ENCODE results near the gene SPTBN1. TPM values are rescaled to one million over a fixed set of nuclear protein-coding genes. Genes with fewer than 3 reads are reported as not detected.

Gene SPTBN1
- total and polyA plus RNA-seq, 2 experiments from 2014 or later, result 58.1 to 204 TPM

DNA sequence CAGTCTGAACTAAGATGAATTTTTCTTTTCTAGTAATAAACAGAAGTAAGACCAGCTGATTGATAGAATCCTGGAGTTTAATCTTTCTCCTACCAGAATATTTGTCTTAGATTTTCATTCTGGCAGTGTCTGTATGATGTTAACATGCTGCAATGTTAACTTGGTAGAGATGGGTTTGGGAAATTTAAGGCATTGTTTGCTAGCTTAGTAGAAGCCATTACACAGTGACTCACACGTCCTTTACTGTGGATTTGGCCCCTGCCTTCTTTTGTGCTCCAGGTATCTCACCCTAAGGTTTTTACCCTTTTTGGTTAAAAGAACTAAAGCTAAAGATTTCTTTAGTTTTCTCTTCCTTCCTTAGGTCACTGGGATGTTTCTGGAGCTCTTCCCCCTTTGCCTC is 84.1 kb downstream of the SPTBN1 start:
- H3K27ac Mint-ChIP-seq, result no peak overlapping the region
- H3K9me2 ChIP-seq (ENCODE audit: insufficient read depth), result peaks cover 4% of the 10 kb centered on the region; the same call in 1 of the 2 replicates
- no peaks in the 10 kb centered on the region for H3F3A ChIP-seq (replicated peaks; ENCODE audit: low read depth)
- H3K4me3 ChIP-seq, result no peak overlapping the region
- TF ChIP-seq ZNF114 (CRISPR knock-in tag; IDR thresholded peaks at IDR 0.05) (no peak), POLR2AphosphoS5 (IDR thresholded peaks at IDR 0.05; ENCODE audit: low read depth) (no peak), ETS1 (IDR thresholded peaks at IDR 0.05) (no peak), CTCF (conservative IDR thresholded peaks at IDR 0.05; ENCODE audit: low read depth in 2 of 2) (no peak)
- no peaks in the 10 kb centered on the region for H3K27me3 Mint-ChIP-seq (ENCODE audit: insufficient read depth, low read depth, poor library complexity)
- H3K4me2 ChIP-seq, result no peak overlapping the region
- no peak for DNase-seq (ENCODE audit: low spot score)
- H3K36me3 ChIP-seq (ENCODE audit: insufficient read depth), result no peaks in the 10 kb centered on the region
- no peaks in the 10 kb centered on the region for H3K79me2 ChIP-seq (replicated peaks; ENCODE audit: insufficient read depth)
- no peak overlapping the region for H3K27ac ChIP-seq (ENCODE audit: low read depth)
- peaks cover 4% of the 10 kb centered on the region; the same call in 1 of the 2 replicates for H3K4me1 ChIP-seq (ENCODE audit: insufficient read depth)
- H3K9me3 Mint-ChIP-seq, result no peaks in the 10 kb centered on the region
- H3K4me3 Mint-ChIP-seq, result no peak overlapping the region
- peaks cover 8% of the 10 kb centered on the region for H4K20me1 ChIP-seq (replicated peaks; ENCODE audit: insufficient read depth)
- no peak overlapping the region for H2AFZ ChIP-seq
- peaks cover 3% of the 10 kb centered on the region; the same call in 1 of the 3 replicates for H3K36me3 Mint-ChIP-seq (ENCODE audit: low read depth)
- H3K27me3 ChIP-seq (ENCODE audit: insufficient read depth), result no peaks in the 10 kb centered on the region
- ATAC-seq, result no peak
- peaks cover 7% of the 10 kb centered on the region; the same call in 1 of the 3 replicates for H3K4me1 Mint-ChIP-seq

DNA sequence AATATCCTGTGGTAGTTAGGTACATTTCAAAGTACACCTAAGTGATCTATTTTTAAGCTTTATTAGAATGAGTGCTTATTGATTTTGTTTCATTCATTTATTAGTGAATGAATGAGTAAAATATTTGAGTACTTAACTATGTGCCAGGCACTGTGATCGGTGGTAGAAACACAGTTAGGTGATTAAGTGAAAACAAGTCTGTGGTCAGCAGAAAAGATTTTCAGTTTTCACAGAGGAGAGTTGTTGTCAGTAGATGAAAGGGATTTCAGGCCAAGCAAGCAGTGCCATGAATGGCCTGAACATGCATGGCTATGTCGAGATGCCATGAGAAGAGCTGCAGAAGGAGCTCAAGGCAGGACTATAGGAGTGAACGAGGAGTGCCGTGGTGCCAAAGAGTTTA is 85.9 kb downstream of the SPTBN1 start:
- Histone ChIP-seq H3K36me3 (ENCODE audit: insufficient read depth) (no peaks in the 10 kb centered on the region), H3K4me2 (no peak overlapping the region), H4K20me1 (replicated peaks; ENCODE audit: insufficient read depth) (peaks cover 10% of the 10 kb centered on the region), H3F3A (replicated peaks; ENCODE audit: low read depth) (no peaks in the 10 kb centered on the region), H3K79me2 (replicated peaks; ENCODE audit: insufficient read depth) (0 out of 2 replicates have a peak, but pooled peaks cover 1% of the 10 kb centered on the region), H3K9me2 (ENCODE audit: insufficient read depth) (peaks cover 4% of the 10 kb centered on the region; the same call in 1 of the 2 replicates), H3K4me1 (ENCODE audit: insufficient read depth) (peaks cover 4% of the 10 kb centered on the region; the same call in 1 of the 2 replicates), H3K27ac (ENCODE audit: low read depth) (no peak overlapping the region), H3K4me3 (no peak overlapping the region), H2AFZ (no peak overlapping the region), H3K27me3 (ENCODE audit: insufficient read depth) (no peaks in the 10 kb centered on the region)
- TF ChIP-seq EZH2phosphoT487 (IDR thresholded peaks at IDR 0.05; ENCODE audit: unreplicated experiment) (no peak), ZNF331 (CRISPR knock-in tag; IDR thresholded peaks at IDR 0.05; ENCODE audit: low read depth) (no peak)
- ATAC-seq (no peak), DNase-seq (ENCODE audit: low spot score) (no peak)
- H3K4me1 Mint-ChIP-seq, result peaks cover 7% of the 10 kb centered on the region; the same call in 1 of the 3 replicates
- no peak overlapping the region for H3K4me3 Mint-ChIP-seq
- no peaks in the 10 kb centered on the region for H3K9me3 Mint-ChIP-seq
- H3K27me3 Mint-ChIP-seq (ENCODE audit: insufficient read depth, low read depth, poor library complexity), result no peaks in the 10 kb centered on the region
- no peaks in the 10 kb centered on the region for H3K36me3 Mint-ChIP-seq (ENCODE audit: low read depth)
- no peak overlapping the region for H3K27ac Mint-ChIP-seq

GRCh38 chr2:54543733-54544396 is 87.7 kb downstream of the SPTBN1 start:
- no peaks in the 10 kb centered on the region for H3K9me2 ChIP-seq (ENCODE audit: insufficient read depth)
- H3K36me3 ChIP-seq (ENCODE audit: insufficient read depth), result no peaks in the 10 kb centered on the region
- H4K20me1 ChIP-seq (replicated peaks; ENCODE audit: insufficient read depth), result peaks cover 10% of the 10 kb centered on the region
- Mint-ChIP-seq H3K27ac (no peak overlapping the region), H3K27me3 (ENCODE audit: insufficient read depth, low read depth, poor library complexity) (no peaks in the 10 kb centered on the region), H3K4me1 (peaks cover 7% of the 10 kb centered on the region; the same call in 1 of the 3 replicates), H3K9me3 (no peaks in the 10 kb centered on the region), H3K4me3 (no peak overlapping the region), H3K36me3 (ENCODE audit: low read depth) (no peaks in the 10 kb centered on the region)
- no peaks in the 10 kb centered on the region for H3F3A ChIP-seq (replicated peaks; ENCODE audit: low read depth)
- H2AFZ ChIP-seq, result no peak overlapping the region
- no peak overlapping the region for H3K4me3 ChIP-seq
- H3K4me1 ChIP-seq (ENCODE audit: insufficient read depth), result peaks cover 4% of the 10 kb centered on the region; the same call in 1 of the 2 replicates
- no peak overlapping the region for H3K4me2 ChIP-seq
- H3K27ac ChIP-seq (ENCODE audit: low read depth), result no peak overlapping the region
- H3K79me2 ChIP-seq (replicated peaks; ENCODE audit: insufficient read depth), result 0 out of 2 replicates have a peak, but pooled peaks cover 4% of the 10 kb centered on the region
- no peak for DNase-seq (ENCODE audit: low spot score)
- no peaks in the 10 kb centered on the region for H3K27me3 ChIP-seq (ENCODE audit: insufficient read depth)
- ATAC-seq, result no peak
- no peak for TF ChIP-seq JUNB (IDR thresholded peaks at IDR 0.05; ENCODE audit: unreplicated experiment)

Measured in GM23338 (cell line).